NB4 (cell line): ENCODE measurements around the gene IQSEC3.

Experiments used
- DNase-seq: peaks from one replicate; pipeline ENCODE4 v3.0.0; 2010; ENCODE audit warnings: low read depth
- H3K4me3 ChIP-seq: one replicate; pipeline ENCODE4 v1.5.1; 2011; ENCODE audit warnings: mild to moderate bottlenecking, low read depth, low read length, moderate library complexity
- MYC ChIP-seq: IDR thresholded peaks from 2 replicates; pipeline ENCODE4 v1.6.1; 2011; ENCODE audit warnings: low read depth, low read length
- POLR2A ChIP-seq: IDR thresholded peaks from 2 replicates; pipeline ENCODE4 v1.6.1; 2011; ENCODE audit warnings: mild to moderate bottlenecking; ENCODE audit not compliant: insufficient read length; ENCODE audit errors: extremely low read depth
- TF ChIP-seq, protein P1 (sequence below): IDR thresholded peaks from one replicate; pipeline ENCODE4 v1.5.1; 2012; ENCODE audit warnings: low read depth, low read length
- TF ChIP-seq, protein P2 (sequence below): IDR thresholded peaks from 2 replicates; pipeline ENCODE4 v1.6.1; 2011; ENCODE audit warnings: low read depth, low read length

The IQSEC3 gene

DNA sequence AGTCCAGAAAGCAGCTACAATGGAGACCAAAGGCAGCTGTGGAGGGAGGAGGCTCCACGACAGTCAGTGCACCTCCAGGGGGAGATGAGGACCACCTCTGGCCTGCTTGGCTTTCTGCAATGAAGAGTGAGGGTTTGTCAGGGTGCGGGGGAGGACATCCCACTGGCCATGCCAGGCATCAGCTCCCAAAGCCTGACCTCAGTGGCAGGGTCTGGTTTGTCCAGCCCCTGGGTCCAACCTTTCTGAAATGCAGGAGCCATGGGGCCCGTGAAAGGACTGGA lies 112.2 kb downstream of the IQSEC3 start:
- no peak for TF ChIP-seq MYC
- no peak overlapping the region for H3K4me3 ChIP-seq
- no peak for DNase-seq

DNA sequence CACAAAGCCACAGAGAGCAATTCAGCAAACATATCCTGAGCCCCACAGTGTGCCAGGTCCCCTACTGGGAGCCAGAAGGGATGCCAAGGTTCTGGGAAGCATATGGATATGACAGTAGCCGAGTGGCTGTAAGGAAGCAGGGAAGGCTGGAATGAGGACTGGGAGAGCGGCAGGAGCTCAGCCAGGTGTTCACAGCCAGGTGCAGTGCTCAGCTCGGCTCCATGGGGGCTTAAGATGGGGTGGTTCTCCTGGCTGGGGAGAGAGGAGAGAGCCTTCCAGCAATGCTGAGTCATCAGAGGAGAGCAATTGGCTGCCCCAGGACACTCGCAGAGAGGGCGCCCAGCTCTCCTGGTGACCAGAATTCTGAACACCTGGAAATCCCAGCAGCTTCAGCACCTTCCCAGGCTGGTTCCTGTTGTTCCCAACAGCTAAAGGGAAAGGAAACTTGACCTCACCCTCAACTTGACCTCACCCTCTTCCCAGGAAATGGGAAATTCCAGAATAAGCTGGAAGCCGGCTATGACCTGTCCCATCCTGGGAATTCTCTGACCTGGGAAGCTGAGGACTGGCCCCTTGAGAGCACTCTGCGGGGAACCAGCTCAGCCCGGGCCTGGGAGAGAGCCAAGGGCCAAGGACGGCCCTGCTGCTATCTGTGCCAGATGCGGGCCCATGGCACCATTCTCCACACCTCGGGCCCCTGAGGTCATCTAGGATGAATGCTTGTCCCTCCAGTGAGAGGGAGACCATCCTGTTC lies 112.7 kb downstream of the IQSEC3 start:
- TF ChIP-seq, protein P1, sequence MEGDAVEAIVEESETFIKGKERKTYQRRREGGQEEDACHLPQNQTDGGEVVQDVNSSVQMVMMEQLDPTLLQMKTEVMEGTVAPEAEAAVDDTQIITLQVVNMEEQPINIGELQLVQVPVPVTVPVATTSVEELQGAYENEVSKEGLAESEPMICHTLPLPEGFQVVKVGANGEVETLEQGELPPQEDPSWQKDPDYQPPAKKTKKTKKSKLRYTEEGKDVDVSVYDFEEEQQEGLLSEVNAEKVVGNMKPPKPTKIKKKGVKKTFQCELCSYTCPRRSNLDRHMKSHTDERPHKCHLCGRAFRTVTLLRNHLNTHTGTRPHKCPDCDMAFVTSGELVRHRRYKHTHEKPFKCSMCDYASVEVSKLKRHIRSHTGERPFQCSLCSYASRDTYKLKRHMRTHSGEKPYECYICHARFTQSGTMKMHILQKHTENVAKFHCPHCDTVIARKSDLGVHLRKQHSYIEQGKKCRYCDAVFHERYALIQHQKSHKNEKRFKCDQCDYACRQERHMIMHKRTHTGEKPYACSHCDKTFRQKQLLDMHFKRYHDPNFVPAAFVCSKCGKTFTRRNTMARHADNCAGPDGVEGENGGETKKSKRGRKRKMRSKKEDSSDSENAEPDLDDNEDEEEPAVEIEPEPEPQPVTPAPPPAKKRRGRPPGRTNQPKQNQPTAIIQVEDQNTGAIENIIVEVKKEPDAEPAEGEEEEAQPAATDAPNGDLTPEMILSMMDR = no peak
- no peak overlapping the region for H3K4me3 ChIP-seq
- no peak for DNase-seq

DNA sequence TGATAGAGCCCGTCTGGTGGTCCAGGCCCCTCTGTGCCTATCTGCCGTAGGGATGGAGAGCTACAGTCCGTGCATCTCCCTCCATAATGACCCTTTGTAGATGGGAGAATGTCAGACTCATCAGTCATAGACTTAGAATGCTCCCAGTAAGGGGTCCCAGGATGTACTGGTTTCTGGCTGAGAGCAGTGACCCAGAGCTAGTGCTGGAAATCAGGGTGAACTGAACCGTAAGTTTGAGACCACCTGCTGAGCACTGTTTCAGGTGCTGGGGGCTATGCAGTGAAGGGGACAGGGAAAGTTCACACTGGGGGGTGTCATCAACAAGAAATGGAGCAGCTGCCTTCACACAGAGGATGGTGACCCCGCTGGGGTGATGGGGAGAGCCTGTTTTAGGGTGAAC lies 113.3 kb downstream of the IQSEC3 start:
- DNase-seq = no peak
- no peak overlapping the region for H3K4me3 ChIP-seq
- no peak for TF ChIP-seq POLR2A
- TF ChIP-seq, protein P1 = no peak
- TF ChIP-seq MYC = no peak
- TF ChIP-seq, protein P2, sequence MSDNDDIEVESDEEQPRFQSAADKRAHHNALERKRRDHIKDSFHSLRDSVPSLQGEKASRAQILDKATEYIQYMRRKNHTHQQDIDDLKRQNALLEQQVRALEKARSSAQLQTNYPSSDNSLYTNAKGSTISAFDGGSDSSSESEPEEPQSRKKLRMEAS = no peak

DNA sequence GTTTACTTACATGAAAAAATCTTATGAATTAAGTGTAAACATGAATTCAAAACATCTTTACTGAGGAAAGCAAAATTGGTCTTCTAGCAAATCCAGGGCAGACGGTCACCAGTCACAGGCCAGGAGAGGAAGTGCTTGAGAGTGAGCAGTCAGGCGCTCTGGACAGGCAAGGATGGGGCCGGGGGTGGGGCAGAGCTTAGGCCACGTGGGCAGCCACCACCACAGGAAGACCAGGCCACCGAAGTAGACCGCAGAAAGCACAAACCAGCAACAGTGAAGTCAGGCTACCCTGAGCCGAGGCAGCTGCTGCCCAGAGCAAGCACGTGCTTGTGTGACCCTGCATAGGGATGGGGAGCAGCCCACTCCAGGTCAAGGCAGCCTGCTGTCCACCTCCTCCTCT lies 113.9 kb downstream of the IQSEC3 start:
- DNase-seq = peak; percentile 89
- no peak overlapping the region for H3K4me3 ChIP-seq
- TF ChIP-seq, protein P1 = no peak
- TF ChIP-seq, protein P2 = peak; percentile 100
- TF ChIP-seq POLR2A = peak; percentile 42
- TF ChIP-seq MYC = peak; percentile 98

DNA sequence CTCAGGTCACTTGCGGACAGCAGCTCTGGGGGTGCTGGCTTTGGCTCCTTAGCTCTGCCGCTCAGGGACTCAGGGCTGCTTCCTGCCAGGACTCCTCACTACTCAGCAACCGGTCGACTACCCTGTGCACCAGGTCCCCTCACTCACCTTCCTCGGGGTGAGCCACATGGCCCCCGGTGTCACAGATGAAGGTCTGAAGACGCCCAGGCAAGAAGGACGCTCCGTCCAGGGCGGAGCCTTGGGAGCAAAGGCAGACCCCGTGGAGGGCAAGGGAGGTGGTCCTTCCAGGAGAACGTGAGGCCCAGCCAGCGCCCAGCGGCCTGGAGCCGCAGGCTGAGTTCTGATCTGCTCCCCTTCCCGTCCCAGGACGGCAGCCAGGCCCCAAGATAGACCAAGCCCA lies 115.4 kb downstream of the IQSEC3 start:
- TF ChIP-seq, protein P2 = no peak
- TF ChIP-seq MYC (no peak), POLR2A (no peak)
- TF ChIP-seq, protein P1 = no peak
- no peak overlapping the region for H3K4me3 ChIP-seq
- no peak for DNase-seq

DNA sequence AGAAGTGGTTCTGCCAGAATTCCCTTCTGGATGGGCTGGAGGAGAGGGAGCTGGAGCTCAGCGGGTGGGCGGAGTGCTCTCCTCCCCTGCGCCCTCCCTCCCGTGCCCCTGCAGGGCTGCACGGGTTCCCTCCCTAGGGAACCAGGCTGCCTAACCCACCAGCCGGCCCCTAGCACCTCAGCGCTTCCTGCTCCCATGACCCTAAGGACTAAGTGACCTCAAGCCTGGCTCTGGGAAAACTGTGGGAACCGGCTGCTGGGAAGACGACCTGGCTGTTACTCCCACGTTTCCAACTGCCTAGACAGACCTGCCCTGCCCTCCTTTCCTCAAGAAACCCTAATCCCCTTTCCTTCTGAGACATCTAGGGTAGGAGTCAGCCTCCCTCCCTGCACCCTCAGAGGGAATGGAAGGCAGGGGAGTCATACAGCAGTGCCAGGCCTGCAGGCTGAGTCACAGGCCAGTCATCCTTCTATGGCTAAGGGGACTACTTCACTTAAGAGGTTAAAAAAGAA lies 115.9 kb downstream of the IQSEC3 start:
- no peak overlapping the region for H3K4me3 ChIP-seq
- TF ChIP-seq, protein P2 = no peak
- TF ChIP-seq, protein P1 = no peak
- no peak for TF ChIP-seq POLR2A
- no peak for TF ChIP-seq MYC
- DNase-seq = peak; percentile 87
